Eye (tissue), 1 donor: Measurements from ENCODE around the gene SYNJ2.

Source experiments
- DNase-seq: peaks from one replicate; pipeline ENCODE4 v3.0.0-alpha.2; 2015

SYNJ2 gene

GRCh38 chr6:158028421-158028820 is 46.8 kb downstream of the SYNJ2 start:
- no peak for DNase-seq

DNA sequence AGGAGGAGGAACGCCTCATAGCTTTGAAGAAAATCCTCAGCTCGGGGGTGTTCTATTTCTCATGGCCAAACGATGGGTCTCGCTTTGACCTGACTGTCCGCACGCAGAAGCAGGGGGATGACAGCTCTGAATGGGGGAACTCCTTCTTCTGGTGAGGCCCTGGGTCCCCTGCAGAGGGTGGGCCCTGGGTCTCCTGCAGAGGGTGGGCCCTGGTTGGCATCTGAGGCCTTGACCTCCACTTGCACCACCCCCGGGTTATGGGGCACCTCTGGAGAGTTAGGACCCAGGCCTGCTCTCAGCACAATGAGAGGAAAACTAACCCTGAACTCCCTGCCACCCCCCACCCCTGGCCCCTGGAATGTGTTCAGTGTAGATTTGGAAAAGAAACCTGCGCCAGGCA is 47.2 kb downstream of the SYNJ2 start:
- DNase-seq, result no peak

GRCh38 chr6:158029668-158030230 is 48.1 kb downstream of the SYNJ2 start:
- no peak for DNase-seq

DNA sequence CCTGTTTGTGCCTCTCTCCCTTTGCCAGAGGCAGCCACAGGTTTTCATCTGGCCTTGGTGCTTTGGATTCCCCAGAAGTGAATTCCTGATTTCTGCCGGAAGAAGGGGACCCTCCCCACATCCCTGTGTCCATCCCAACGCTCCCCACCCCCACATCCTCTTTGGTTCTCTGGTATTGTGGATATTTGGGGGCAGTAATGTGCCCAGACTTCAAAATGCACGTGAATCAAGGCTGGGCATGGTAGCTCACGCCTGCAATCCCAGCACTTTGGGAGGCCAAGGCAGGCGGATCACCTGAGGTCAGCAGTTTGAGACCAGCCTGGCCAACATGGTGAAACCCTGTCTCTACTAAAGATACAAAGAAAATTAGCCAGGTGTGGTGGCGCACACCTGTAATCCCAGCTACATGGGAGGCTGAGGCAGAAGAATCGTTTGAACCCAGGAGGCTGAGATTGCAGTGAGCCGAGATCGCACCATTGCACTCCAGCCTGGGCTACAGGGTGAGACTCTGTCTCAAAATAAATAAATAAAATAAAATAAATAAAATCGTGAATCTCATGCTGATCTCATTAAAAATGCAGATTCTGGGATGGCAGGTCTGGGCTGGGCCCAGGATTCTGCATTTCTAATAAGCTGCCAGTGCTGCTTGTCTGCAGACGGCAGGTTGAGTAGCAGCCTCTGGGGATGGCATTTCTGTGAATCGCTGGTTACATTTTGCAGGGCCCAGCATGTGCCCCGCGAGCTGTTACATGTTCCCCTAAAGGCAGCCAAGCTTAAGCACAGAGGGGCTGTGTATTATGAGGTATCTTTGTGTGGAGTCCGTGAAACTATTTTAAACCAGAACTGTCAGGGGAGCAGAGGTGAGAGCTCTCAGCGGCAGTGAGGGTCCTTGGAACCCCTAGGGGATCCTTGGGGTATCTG is 49.0 kb downstream of the SYNJ2 start:
- no peak for DNase-seq

- DNase-seq, result peak; percentile 51
Measured at GRCh38 chr6:158031381-158032353, 50.0 kb downstream of the SYNJ2 start.

- DNase-seq, result no peak
Measured at GRCh38 chr6:158032354-158032733, 50.7 kb downstream of the SYNJ2 start.

GRCh38 chr6:158033077-158033750 is 51.6 kb downstream of the SYNJ2 start:
- no peak for DNase-seq

GRCh38 chr6:158033751-158034702 is 52.4 kb downstream of the SYNJ2 start:
- DNase-seq, result no peak

- DNase-seq, result no peak
Measured at GRCh38 chr6:158036261-158036660, 54.6 kb downstream of the SYNJ2 start.

DNA sequence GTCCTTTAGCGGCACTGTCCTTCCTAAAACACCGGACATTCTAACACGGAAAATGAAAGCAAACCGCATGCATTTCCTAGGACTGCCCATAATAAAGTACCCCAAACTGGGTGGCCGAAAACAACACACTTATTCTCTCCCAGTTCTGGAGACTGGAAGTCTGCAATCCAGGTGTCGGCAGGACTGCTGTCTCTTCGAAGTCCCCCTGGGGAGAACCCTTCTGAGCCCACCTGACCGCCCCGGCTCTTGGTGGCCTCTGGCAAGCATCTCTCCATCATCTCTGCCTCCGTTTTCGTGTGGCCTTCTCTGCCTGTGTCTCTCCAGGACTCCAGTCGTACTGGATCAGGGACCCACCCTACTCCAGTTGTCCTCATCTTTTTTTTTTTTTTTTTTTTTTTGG is 55.4 kb downstream of the SYNJ2 start:
- DNase-seq, result no peak

DNA sequence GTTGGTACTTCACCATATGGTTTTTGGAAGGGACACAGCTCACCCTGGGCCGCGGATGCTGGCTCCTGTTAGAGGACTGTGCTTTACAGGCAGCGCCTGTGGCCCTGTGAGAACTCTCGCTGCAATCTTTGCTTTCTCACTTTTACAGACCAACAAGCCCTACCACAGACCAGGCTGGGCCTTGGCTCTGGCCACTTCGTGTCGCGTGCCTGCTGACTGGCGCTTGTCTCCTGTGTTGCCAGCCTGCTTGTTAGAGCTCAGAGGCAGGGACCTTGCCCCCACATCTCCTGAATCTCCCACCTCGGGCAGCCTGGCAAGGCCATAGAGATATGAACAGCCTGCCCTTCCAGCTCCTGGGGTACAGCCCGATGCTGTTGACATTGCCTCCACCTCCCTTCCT is 56.1 kb downstream of the SYNJ2 start:
- no peak for DNase-seq

GRCh38 chr6:158038291-158039177 is 56.9 kb downstream of the SYNJ2 start:
- DNase-seq, result no peak

GRCh38 chr6:158039178-158039557 is 57.5 kb downstream of the SYNJ2 start:
- no peak for DNase-seq

GRCh38 chr6:158039571-158040050 is 57.9 kb downstream of the SYNJ2 start:
- no peak for DNase-seq

DNA sequence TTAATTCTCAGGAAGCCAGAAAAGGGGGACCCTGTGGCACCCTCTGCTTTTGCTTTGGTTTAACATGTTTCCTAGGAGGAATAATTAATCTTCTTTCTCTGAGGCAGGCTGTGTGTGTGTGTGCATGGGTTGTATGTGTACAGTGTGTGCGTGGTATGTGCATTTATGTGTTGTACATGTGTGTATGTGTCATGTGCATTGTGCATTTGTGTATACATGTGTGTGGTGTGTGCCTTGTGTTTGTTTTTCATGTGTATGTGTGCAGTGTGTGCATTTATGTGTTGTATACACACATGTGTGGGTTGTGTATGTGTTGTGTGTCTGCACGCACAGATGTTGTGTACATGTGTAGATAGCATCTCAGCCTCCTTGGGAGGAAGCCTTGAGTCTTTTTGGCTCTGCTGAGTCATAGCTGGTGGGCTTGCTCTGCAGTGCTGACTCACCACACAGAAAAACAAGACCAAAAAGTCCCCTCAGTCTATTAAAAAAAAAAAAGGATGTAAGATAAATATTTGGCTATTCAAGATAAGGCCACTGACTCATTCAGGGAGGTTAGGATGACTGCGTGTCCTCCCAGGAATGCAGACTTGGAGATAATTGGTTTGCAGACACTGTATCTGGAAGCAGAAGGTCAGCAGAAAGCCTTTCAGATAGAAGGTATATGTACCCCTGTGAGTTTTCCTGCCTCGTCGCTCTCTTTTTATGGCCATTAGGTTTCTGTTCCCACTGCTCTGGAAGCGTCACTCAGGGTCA is 58.6 kb downstream of the SYNJ2 start:
- peak; percentile 37 for DNase-seq

DNA sequence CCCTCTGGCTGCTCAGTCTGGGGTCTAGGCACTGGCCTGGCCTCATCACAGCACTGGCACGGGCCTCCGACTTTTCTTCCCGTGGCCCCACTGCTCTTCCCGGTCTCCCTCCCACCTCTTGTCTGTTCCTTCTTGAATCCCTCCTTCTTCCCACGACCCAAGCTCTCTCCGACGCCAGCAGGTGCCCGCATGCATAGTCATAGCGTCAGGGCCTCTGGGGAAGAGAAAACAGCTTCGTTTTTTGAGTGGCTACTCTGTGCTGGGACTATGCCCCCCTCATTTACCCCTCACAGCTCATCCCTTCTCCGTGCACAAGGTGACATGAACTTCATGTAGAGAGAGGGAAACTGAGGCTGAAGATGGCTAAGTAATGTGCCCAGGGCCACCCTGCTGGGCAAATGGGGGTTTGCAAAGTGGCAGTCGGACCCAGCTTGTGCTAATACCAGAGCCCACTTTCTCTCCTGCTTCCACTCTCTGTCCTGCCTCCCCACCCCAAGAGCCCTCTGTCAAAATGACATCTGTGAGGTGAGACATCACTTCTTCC is 59.2 kb downstream of the SYNJ2 start:
- no peak for DNase-seq

DNA sequence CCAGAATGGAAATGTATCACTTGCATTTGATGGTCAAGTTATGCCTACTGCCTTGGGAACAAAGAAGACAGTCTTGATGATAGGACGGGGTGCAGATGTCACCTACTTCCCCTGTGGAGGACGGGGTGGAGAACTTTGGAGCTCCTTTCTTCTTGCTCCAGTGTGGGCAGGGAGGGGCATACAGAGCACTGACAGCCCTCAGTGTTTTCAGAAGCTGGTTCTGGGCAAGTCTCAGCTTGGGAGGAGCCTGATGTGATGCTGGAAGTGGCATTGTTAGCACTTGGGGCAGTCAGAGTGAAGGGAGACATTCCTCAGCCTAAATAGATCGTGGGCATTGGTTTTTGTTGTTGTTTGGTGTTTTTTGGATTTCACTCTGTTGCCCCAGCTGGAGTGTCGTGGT is 59.7 kb downstream of the SYNJ2 start:
- no peak for DNase-seq

DNA sequence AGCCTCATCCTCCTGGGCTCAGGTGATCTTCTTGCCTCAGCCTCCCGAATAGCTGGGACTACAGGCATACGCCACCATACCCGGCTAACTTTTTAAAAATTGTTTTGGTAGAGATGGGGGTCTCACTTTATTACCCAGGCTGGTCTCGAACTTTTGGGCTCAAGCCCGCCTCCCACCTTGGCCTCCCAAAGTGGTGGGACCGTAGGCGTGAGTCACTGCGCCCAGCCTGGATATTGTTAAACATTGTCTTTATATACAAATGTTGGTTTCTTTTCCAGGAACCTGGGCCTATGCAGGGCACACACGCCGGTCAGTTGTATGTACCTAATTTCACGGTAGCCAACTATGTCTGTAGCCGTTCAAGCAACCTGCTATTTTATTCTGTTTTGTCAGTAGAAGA is 60.1 kb downstream of the SYNJ2 start:
- no peak for DNase-seq

DNA sequence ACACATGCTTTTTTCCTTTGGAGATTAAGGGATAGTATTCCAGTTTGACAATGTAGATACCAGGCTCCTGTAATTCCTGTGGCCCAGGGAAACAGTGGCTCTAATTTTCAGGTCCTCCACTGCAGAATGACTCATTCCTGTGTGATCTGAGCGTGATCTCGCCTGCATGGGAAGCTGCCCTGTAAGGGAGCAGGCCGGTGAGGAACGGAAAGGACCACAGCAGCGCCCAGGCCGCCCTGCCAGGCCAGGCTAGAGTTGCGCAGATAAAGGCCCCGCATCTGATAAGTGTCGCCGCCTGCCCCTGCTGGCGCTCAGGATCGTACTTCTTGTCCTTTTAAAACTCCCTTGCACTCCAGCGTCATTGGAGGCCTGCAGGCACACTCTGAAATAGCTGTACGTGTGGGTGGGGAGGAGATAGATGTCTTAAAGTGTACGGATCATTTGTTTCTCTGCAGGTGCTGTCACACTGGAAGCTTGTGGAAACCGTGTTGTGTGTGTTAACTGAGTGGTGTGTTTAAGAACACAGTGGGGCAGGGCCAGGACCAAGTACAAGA is 60.7 kb downstream of the SYNJ2 start:
- DNase-seq, result peak; percentile 36
